ENCODE measurements around the gene CNBP. TPM values are rescaled to one million over a fixed set of nuclear protein-coding genes. Genes with fewer than 3 reads are reported as not detected.

Gene CNBP
- total RNA-seq, 1 donor from 2014 or later = 227 TPM

DNA sequence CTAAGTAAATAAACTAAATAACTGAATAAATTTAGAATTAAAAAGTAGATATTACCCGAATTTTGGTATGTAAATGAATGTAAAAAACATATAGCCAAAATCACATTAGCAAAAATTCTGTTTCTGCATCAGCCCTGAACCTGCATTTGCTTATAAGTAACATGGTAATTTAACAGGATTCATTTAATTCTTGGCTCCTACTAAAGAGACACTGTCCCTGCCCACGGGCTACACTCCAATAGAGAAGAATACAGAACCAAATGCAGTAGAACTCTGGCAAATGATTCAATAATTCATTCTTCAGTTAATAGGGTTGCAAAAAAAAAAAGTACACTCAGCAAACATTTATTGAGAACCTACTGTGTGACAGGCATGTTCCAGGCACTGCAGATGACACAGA lies 20.8 kb upstream of the CNBP start:
- H3K9me3 ChIP-seq (ENCODE audit: insufficient read depth, low read depth, low read length) = no peaks in the 10 kb centered on the region
- H3K27ac ChIP-seq (ENCODE audit: low read depth, low read length) = no peak overlapping the region
- no peaks in the 10 kb centered on the region for H4K20me1 ChIP-seq (ENCODE audit: insufficient read depth, low read length)
- H2AFZ ChIP-seq (ENCODE audit: low read depth, low read length) = no peak overlapping the region
- Mint-ChIP-seq H3K4me3 (ENCODE audit: unreplicated experiment) (no peak overlapping the region), H3K4me1 (ENCODE audit: low read depth, unreplicated experiment) (no peaks in the 10 kb centered on the region), H3K27ac (ENCODE audit: unreplicated experiment) (no peak overlapping the region), H3K27me3 (ENCODE audit: low read depth, unreplicated experiment) (no peaks in the 10 kb centered on the region), H3K36me3 (ENCODE audit: low read depth, unreplicated experiment) (no peaks in the 10 kb centered on the region), H3K9me3 (ENCODE audit: unreplicated experiment) (no peaks in the 10 kb centered on the region)
- no peaks in the 10 kb centered on the region for H3K27me3 ChIP-seq (ENCODE audit: insufficient read depth, low read length)
- DNase-seq (ENCODE audit: low read depth) (no peak), FAIRE-seq (no peak)
- no peaks in the 10 kb centered on the region for H3K36me3 ChIP-seq (ENCODE audit: insufficient read depth, low read length)
- no peak overlapping the region for H3K4me3 ChIP-seq (ENCODE audit: insufficient read depth, low read depth, low read length)
- no peaks in the 10 kb centered on the region for H3K79me2 ChIP-seq (ENCODE audit: insufficient read depth, low read length)
- no peak overlapping the region for H3K4me2 ChIP-seq (ENCODE audit: low read length)
- no peak overlapping the region for H3K9ac ChIP-seq (ENCODE audit: low read length)
- H3K4me1 ChIP-seq (ENCODE audit: insufficient read depth, low read length) = no peaks in the 10 kb centered on the region
- TF ChIP-seq EZH2 (IDR thresholded peaks at IDR 0.05; ENCODE audit: insufficient read depth, low read length) (no peak), CTCF (IDR thresholded peaks at IDR 0.05; ENCODE audit: insufficient read depth, low read depth, low read length) (no peak)

DNA sequence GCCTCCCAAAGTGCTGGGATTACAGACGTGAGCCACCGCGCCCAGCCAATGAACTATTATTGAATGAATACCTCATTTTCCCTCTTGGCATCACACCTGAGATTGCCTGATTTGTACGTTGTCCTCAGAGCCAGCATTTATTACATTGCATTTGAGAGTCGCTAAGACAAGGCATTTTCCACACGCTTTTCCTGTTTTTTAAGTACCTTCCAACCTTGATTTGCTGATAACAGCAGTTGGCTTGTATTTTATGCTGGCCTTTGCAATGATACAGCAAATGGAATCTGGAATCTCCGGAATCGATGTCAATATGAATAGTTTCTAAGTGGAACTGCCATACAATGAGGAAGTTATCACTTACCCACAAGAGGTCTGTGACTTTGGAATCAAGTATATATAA lies 15.7 kb upstream of the CNBP start:
- Mint-ChIP-seq H3K4me1 (ENCODE audit: low read depth, unreplicated experiment) (peaks cover 22% of the 10 kb centered on the region), H3K9me3 (ENCODE audit: unreplicated experiment) (no peaks in the 10 kb centered on the region), H3K36me3 (ENCODE audit: low read depth, unreplicated experiment) (no peaks in the 10 kb centered on the region), H3K4me3 (ENCODE audit: unreplicated experiment) (no peak overlapping the region), H3K27ac (ENCODE audit: unreplicated experiment) (no peak overlapping the region), H3K27me3 (ENCODE audit: low read depth, unreplicated experiment) (no peaks in the 10 kb centered on the region)
- no peak overlapping the region for H3K9ac ChIP-seq (ENCODE audit: low read length)
- FAIRE-seq (no peak), DNase-seq (ENCODE audit: low read depth) (no peak)
- H2AFZ ChIP-seq (ENCODE audit: low read depth, low read length) = no peak overlapping the region
- no peaks in the 10 kb centered on the region for H3K9me3 ChIP-seq (ENCODE audit: insufficient read depth, low read depth, low read length)
- H3K4me1 ChIP-seq (ENCODE audit: insufficient read depth, low read length) = peaks cover 11% of the 10 kb centered on the region
- no peak overlapping the region for H3K4me2 ChIP-seq (ENCODE audit: low read length)
- no peaks in the 10 kb centered on the region for H4K20me1 ChIP-seq (ENCODE audit: insufficient read depth, low read length)
- H3K27me3 ChIP-seq (ENCODE audit: insufficient read depth, low read length) = no peaks in the 10 kb centered on the region
- no peaks in the 10 kb centered on the region for H3K36me3 ChIP-seq (ENCODE audit: insufficient read depth, low read length)
- no peak overlapping the region for H3K27ac ChIP-seq (ENCODE audit: low read depth, low read length)
- no peak overlapping the region for H3K4me3 ChIP-seq (ENCODE audit: insufficient read depth, low read depth, low read length)
- H3K79me2 ChIP-seq (ENCODE audit: insufficient read depth, low read length) = no peaks in the 10 kb centered on the region
- TF ChIP-seq EZH2 (IDR thresholded peaks at IDR 0.05; ENCODE audit: insufficient read depth, low read length) = no peak
- TF ChIP-seq CTCF (IDR thresholded peaks at IDR 0.05; ENCODE audit: insufficient read depth, low read depth, low read length) = no peak

- Histone ChIP-seq H2AFZ (ENCODE audit: low read depth, low read length) (no peak overlapping the region), H3K9ac (ENCODE audit: low read length) (no peak overlapping the region), H3K79me2 (ENCODE audit: insufficient read depth, low read length) (no peaks in the 10 kb centered on the region), H3K4me1 (ENCODE audit: insufficient read depth, low read length) (peaks cover 11% of the 10 kb centered on the region), H3K27ac (ENCODE audit: low read depth, low read length) (no peak overlapping the region), H3K36me3 (ENCODE audit: insufficient read depth, low read length) (no peaks in the 10 kb centered on the region), H3K4me3 (ENCODE audit: insufficient read depth, low read depth, low read length) (no peak overlapping the region), H3K9me3 (ENCODE audit: insufficient read depth, low read depth, low read length) (no peaks in the 10 kb centered on the region), H3K27me3 (ENCODE audit: insufficient read depth, low read length) (no peaks in the 10 kb centered on the region), H4K20me1 (ENCODE audit: insufficient read depth, low read length) (no peaks in the 10 kb centered on the region), H3K4me2 (ENCODE audit: low read length) (no peak overlapping the region)
- Mint-ChIP-seq H3K27me3 (ENCODE audit: low read depth, unreplicated experiment) (no peaks in the 10 kb centered on the region), H3K4me1 (ENCODE audit: low read depth, unreplicated experiment) (peaks cover 22% of the 10 kb centered on the region), H3K9me3 (ENCODE audit: unreplicated experiment) (no peaks in the 10 kb centered on the region), H3K36me3 (ENCODE audit: low read depth, unreplicated experiment) (no peaks in the 10 kb centered on the region), H3K4me3 (ENCODE audit: unreplicated experiment) (no peak overlapping the region), H3K27ac (ENCODE audit: unreplicated experiment) (peak overlapping the region; percentile 92)
- no peak for DNase-seq (ENCODE audit: low read depth)
- TF ChIP-seq CTCF (IDR thresholded peaks at IDR 0.05; ENCODE audit: insufficient read depth, low read depth, low read length) = no peak
- no peak for TF ChIP-seq EZH2 (IDR thresholded peaks at IDR 0.05; ENCODE audit: insufficient read depth, low read length)
- FAIRE-seq = no peak
Observed at GRCh38 chr3:129197321-129197720, 13.6 kb upstream of the CNBP start.
